HepG2 (cell line): Measurements from ENCODE around the gene CDH12. TPM values are rescaled to one million over a fixed set of nuclear protein-coding genes. Genes with fewer than 3 reads are reported as not detected.

Experiments
- ATAC-seq: fragments of 200-7000 bp; cut with Tn5 transposase; 3 replicates; pipeline ENCODE4 v1.9.1; 2020; ENCODE audit warnings: mild to moderate bottlenecking, moderate library complexity
- BruUV-seq: library from RNA; stranded (reverse); fragments of 400-500 nt; replicated peaks from 2 replicates; lab custom pipeline; 2021; lab: Mats Ljungman, UMichigan
- CTCF ChIA-PET: fragments of 300-600 bp; formaldehyde crosslinking; extraction: SDS; loops from one replicate; lab custom pipeline; 2021; ENCODE audit warnings: low total read pairs, inconsistent platforms, low intra/inter-chr PET ratio; lab: Yijun Ruan, JAX
- POLR2A ChIA-PET: fragments of 350-600 bp; sonication (Branson Sonifier 250); formaldehyde crosslinking; loops from one replicate; lab custom pipeline; 2020; ENCODE audit warnings: antibody characterized with exemption, inconsistent platforms; lab: Yijun Ruan, JAX
- DNase-seq: peaks from one replicate; pipeline ENCODE4 v3.0.0-alpha.2; 2015; ENCODE audit warnings: low spot score
- FAIRE-seq: peaks from 3 replicates; lab custom pipeline; 2011; peaks lifted over from hg19 to GRCh38; lab: Jason Lieb, UNC
- H2AFZ ChIP-seq: one replicate; pipeline ENCODE4 v1.6.1; 2011; ENCODE audit warnings: low read length, inconsistent platforms
- H3K27ac ChIP-seq: fragments of 300-600 bp; 3 replicates; pipeline ENCODE4 v1.8.0; 2011; ENCODE audit warnings: mixed run types, mild to moderate bottlenecking, mixed read lengths, low read length, inconsistent platforms; ENCODE audit not compliant: insufficient read depth; ENCODE audit errors: extremely low read length
- H3K27me3 ChIP-seq, 2 experiments: fragments of 200-600 bp in 1 of 2; 2 replicates in 1 of 2; 3 replicates in 1 of 2; pipeline versions ENCODE4 v1.6.0 to v1.8.0; 2011; ENCODE audit warnings: low read length in 2 of 2, mild to moderate bottlenecking in 2 of 2, moderate library complexity in 2 of 2, inconsistent platforms in 1 of 2; ENCODE audit not compliant: insufficient read depth in 2 of 2, control insufficient read depth in 1 of 2
- H3K36me3 ChIP-seq, 2 experiments: fragments of 200-600 bp in 1 of 2; replicated peaks in 1 of 2; 2 replicates in 1 of 2; 3 replicates in 1 of 2; pipeline versions ENCODE4 v1.5.1 to v1.8.0; 2011; ENCODE audit warnings: low read length in 2 of 2, inconsistent platforms in 1 of 2; ENCODE audit not compliant: insufficient read depth in 2 of 2, control insufficient read depth in 1 of 2
- H3K4me1 ChIP-seq: 2 replicates; pipeline ENCODE4 v1.5.1; 2012; ENCODE audit warnings: low read length, inconsistent platforms; ENCODE audit not compliant: insufficient read depth
- H3K4me2 ChIP-seq: 2 replicates; pipeline ENCODE4 v1.6.0; 2011; ENCODE audit warnings: low read depth, low read length, inconsistent platforms
- H3K4me3 ChIP-seq, 3 experiments: fragments of 200-600 bp in 1 of 3; sonication (generic), shearing (Covaris generic) in 1 of 3; replicated peaks in 1 of 3; 2 replicates each; pipeline ENCODE4 v1.5.1; 2011 to 2016; ENCODE audit warnings: low read length in 3 of 3, inconsistent platforms in 2 of 3, low read depth in 2 of 3, mild to moderate bottlenecking in 2 of 3, control low read depth in 1 of 3, mixed read lengths in 1 of 3; ENCODE audit not compliant: insufficient read depth in 1 of 3
- H3K79me2 ChIP-seq: one replicate; pipeline ENCODE4 v1.6.1; 2011; ENCODE audit warnings: low read length, inconsistent platforms; ENCODE audit not compliant: insufficient read depth
- H3K9ac ChIP-seq: 2 replicates; pipeline ENCODE4 v1.6.0; 2011; ENCODE audit warnings: mild to moderate bottlenecking, low read depth, low read length, inconsistent platforms; ENCODE audit not compliant: insufficient read depth
- H3K9me3 ChIP-seq: 2 replicates; pipeline ENCODE4 v1.5.1; 2012; ENCODE audit warnings: mild to moderate bottlenecking, low read length
- H4K20me1 ChIP-seq: 2 replicates; pipeline ENCODE4 v1.6.0; 2011; ENCODE audit warnings: inconsistent platforms, mild to moderate bottlenecking, low read length, moderate library complexity; ENCODE audit not compliant: insufficient read depth
- CEBPB ChIP-seq: IDR thresholded peaks from 2 replicates; pipeline ENCODE4 v1.6.1; 2011; ENCODE audit warnings: low read depth, low read length, improper control_type of control experiment, borderline replicate concordance
- CREM ChIP-seq, 2 experiments: sonication (generic) in 1 of 2; formaldehyde crosslinking in 1 of 2; IDR thresholded peaks; 2 replicates each; pipeline versions ENCODE4 v1.4.0 to v1.6.1; 2016 to 2020; ENCODE audit warnings: antibody characterized with exemption in 1 of 2, mild to moderate bottlenecking in 1 of 2, missing genetic modification reagents in 1 of 2
- EP300 ChIP-seq, 3 experiments: sonication (generic) in 1 of 3; formaldehyde crosslinking in 1 of 3; IDR thresholded peaks; 2 replicates each; pipeline versions ENCODE4 v1.5.1 to v1.6.1; 2011 to 2020; ENCODE audit warnings: low read depth in 2 of 3, low read length in 2 of 3, borderline replicate concordance in 1 of 3, improper control_type of control experiment in 1 of 3, mild to moderate bottlenecking in 1 of 3, missing genetic modification reagents in 1 of 3, moderate library complexity in 1 of 3
- FOXP1 ChIP-seq, 2 experiments: fragments of 450-650 bp in 1 of 2; IDR thresholded peaks; 2 replicates each; pipeline ENCODE4 v1.6.1; 2017 to 2018; ENCODE audit warnings: antibody characterized with exemption in 1 of 2
- NCOA5 ChIP-seq: sonication (generic); formaldehyde crosslinking; IDR thresholded peaks from 2 replicates; pipeline ENCODE4 v1.4.0; 2020; ENCODE audit warnings: missing genetic modification reagents
- PHF8 ChIP-seq: sonication (generic); formaldehyde crosslinking; IDR thresholded peaks from 2 replicates; pipeline ENCODE4 v1.5.0; 2020; ENCODE audit warnings: missing genetic modification reagents
- ZNF225 ChIP-seq: sonication (generic); formaldehyde crosslinking; IDR thresholded peaks from 2 replicates; pipeline ENCODE4 v1.4.0; 2020; ENCODE audit warnings: mild to moderate bottlenecking, missing genetic modification reagents
- ZNF605 ChIP-seq: sonication (generic); formaldehyde crosslinking; IDR thresholded peaks from 2 replicates; pipeline ENCODE4 v1.8.0; 2022; ENCODE audit warnings: mild to moderate bottlenecking, missing genetic modification reagents
- ZNF772 ChIP-seq: sonication (generic); formaldehyde crosslinking; IDR thresholded peaks from 2 replicates; pipeline ENCODE4 v1.5.0; 2020; ENCODE audit warnings: mild to moderate bottlenecking, missing genetic modification reagents
- WGBS: methylation state at CpG from one replicate; pipeline ENCODE4 v1.1.6; 2017; ENCODE audit warnings: low lambda C conversion rate; 5-methylcytosine and 5-hydroxymethylcytosine counted together
- in situ Hi-C: cut with HindIII; loops from 2 replicates; pipeline ENCODE4 v1.10.0; 2017; ENCODE audit warnings: low pct_unique_long_range_greater_than_20kb; ENCODE audit not compliant: extremely low pct_ligation_motif_present
- intact Hi-C: fragments of 100-400 bp; cut with micrococcal nuclease; formaldehyde crosslinking; loops from one replicate; pipeline ENCODE4 v1.10.0; 2022; ENCODE audit not compliant: unreplicated experiment
- polyA plus RNA-seq, 8 experiments: library from polyadenylated mRNA; depleted of rRNA in 3 of 8; stranded (reverse) in 7 of 8; unstranded in 1 of 8; fragments of >200 nt; fragmentation: Illumina TruSeq in 4 of 8; extraction: Trizol in 4 of 8; gene quantifications; 2 replicates each; pipeline versions ENCODE4 v1.2.1 to v1.2.3, GENCODE V29; 2011 to 2016; ENCODE audit warnings: low read depth in 4 of 8, missing spikeins in 1 of 8, mixed read lengths in 1 of 8; ENCODE audit not compliant: insufficient read depth in 1 of 8
- total RNA-seq, 5 experiments: library from RNA; depleted of rRNA; stranded (reverse); fragments of >200 nt; fragmentation: Illumina TruSeq; extraction: Trizol; gene quantifications; 2 replicates each; pipeline ENCODE4 v1.2.3, GENCODE V29; 2016; ENCODE audit warnings: low read depth in 1 of 5
- TF ChIP-seq, protein P1 (sequence below): sonication (generic); formaldehyde crosslinking; conservative IDR thresholded peaks from 2 replicates; pipeline ENCODE4 v1.4.0; 2020; ENCODE audit warnings: missing genetic modification reagents

CDH12 gene
- total and polyA plus RNA-seq, 2 of the 13 experiments (the other 11 are each of a cell fraction or from before 2014, with no cell fraction given), result not detected

DNA sequence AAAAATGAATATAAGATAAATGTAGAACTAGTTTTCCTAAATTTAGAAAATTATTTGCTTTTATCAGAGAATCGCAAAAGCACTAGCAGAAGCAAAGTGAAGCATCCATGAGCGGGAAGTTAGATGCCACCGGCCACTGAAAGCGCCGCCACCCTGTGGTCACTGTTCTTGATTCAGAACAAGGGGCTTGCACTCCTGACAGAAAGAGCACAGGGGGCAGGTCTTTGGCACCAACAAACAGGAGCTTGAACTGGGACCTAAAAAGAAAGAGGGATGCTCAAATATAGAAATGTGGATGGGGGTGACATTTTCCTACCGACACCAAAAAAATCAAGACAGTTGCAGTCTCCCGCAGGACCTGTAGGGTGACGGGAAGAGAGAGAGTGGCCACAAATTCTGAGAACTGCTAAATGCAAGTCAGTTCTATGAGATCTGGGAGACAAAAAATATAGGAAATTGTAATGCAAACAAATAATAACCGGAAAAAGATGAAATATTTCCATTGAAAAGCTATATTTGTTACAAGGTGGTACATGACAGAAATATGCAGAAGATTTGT lies 144.3 kb downstream of the CDH12 start:
- CTCF ChIA-PET, result no interaction called here
- no peaks in the 10 kb centered on the region for H4K20me1 ChIP-seq
- no peak overlapping the region for H3K9ac ChIP-seq
- H3K9me3 ChIP-seq, result no peaks in the 10 kb centered on the region
- in situ Hi-C loops, result no loop called here
- WGBS, result 32% methylated on average over 9 of the region's 9 CpGs
- ATAC-seq (peak; percentile 52; the same call in 2 of the 3 replicates), FAIRE-seq (no peak), DNase-seq (no peak)
- no peak overlapping the region for H3K27ac ChIP-seq
- no peak overlapping the region for H2AFZ ChIP-seq
- TF ChIP-seq ZNF772 (CRISPR knock-in tag) (no peak), ZNF225 (no peak), EP300 (IDR thresholded peaks at IDR 0.05; ENCODE audit: low read depth in 2 of 2, low read length in 2 of 2) (no peak), EP300 (CRISPR knock-in tag; IDR thresholded peaks at IDR 0.05; ENCODE audit: borderline replicate concordance) (no peak), ZNF605 (no peak), CEBPB (no peak), NCOA5 (CRISPR knock-in tag) (no peak), PHF8 (CRISPR knock-in tag) (no peak), CREM (IDR thresholded peaks at IDR 0.05) (no peak), CREM (CRISPR knock-in tag; IDR thresholded peaks at IDR 0.05) (no peak), FOXP1 (IDR thresholded peaks at IDR 0.05) (no peak), FOXP1 (CRISPR knock-in tag; IDR thresholded peaks at IDR 0.05) (no peak)
- TF ChIP-seq, protein P1, sequence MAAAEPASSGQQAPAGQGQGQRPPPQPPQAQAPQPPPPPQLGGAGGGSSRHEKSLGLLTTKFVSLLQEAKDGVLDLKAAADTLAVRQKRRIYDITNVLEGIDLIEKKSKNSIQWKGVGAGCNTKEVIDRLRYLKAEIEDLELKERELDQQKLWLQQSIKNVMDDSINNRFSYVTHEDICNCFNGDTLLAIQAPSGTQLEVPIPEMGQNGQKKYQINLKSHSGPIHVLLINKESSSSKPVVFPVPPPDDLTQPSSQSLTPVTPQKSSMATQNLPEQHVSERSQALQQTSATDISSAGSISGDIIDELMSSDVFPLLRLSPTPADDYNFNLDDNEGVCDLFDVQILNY, result no peak
- H3K4me3 ChIP-seq, result no peak overlapping the region
- H3K79me2 ChIP-seq, result no peaks in the 10 kb centered on the region
- no peak overlapping the region for H3K4me2 ChIP-seq
- intact Hi-C loops, result no loop called here
- no TSS peak for BruUV-seq
- H3K27me3 ChIP-seq, result no peaks in the 10 kb centered on the region
- POLR2A ChIA-PET, result no interaction called here
- peaks cover 10% of the 10 kb centered on the region for H3K4me1 ChIP-seq
- no peaks in the 10 kb centered on the region for H3K36me3 ChIP-seq
